HCT116 (cell line): ENCODE data around the gene TRHDE. TPM values are rescaled to one million over a fixed set of nuclear protein-coding genes. Genes with fewer than 3 reads are reported as not detected.

Source experiments
- ATAC-seq: fragments of 200-7000 bp; cut with Tn5 transposase; 2 replicates; pipeline ENCODE4 v1.9.1; 2020; ENCODE audit warnings: mild to moderate bottlenecking, moderate library complexity
- BruUV-seq: library from RNA; stranded (reverse); fragments of 400-500 nt; replicated peaks from 2 replicates; lab custom pipeline; 2021; lab: Mats Ljungman, UMichigan
- CTCF ChIA-PET: fragments of 300-600 bp; sonication (Branson Sonifier 250); formaldehyde crosslinking; loops from one replicate; lab custom pipeline; 2021; ENCODE audit warnings: antibody characterized with exemption; lab: Charles Lee
- POLR2A ChIA-PET: fragments of 300-600, 350-600 bp; sonication (Branson Sonifier 250); formaldehyde crosslinking; loops from one replicate; lab custom pipeline; 2021; ENCODE audit warnings: antibody characterized with exemption; lab: Charles Lee
- RAD21 ChIA-PET, 2 experiments: fragments of 300-600 bp; sonication (Branson Sonifier 250); formaldehyde crosslinking; loops; one replicate each; lab custom pipeline; 2023; ENCODE audit warnings: low total read pairs in 2 of 2; ENCODE audit not compliant: uncharacterized antibody in 2 of 2, unreplicated experiment in 2 of 2, low non-redundant PET in 1 of 2; lab: Charles Lee
- DNase-seq: peaks from one replicate; pipeline ENCODE4 v3.0.0-alpha.2; 2010; ENCODE audit warnings: low read depth, low spot score
- H2AFZ ChIP-seq: fragments of 200-600 bp; shearing (Covaris generic), sonication (generic); 2 replicates; pipeline ENCODE4 v1.6.1; 2017; ENCODE audit warnings: low read depth, mixed run types, mixed read lengths, antibody characterized with exemption, low read length; ENCODE audit not compliant: poor library complexity, severe bottlenecking
- H3K27ac ChIP-seq: 2 replicates; pipeline ENCODE4 v1.5.1; 2012; ENCODE audit warnings: low read depth, low read length
- H3K27me3 ChIP-seq: fragments of 200-600 bp; sonication (generic); 2 replicates; pipeline ENCODE4 v1.6.1; 2016; ENCODE audit warnings: mixed run types, low read length, mixed read lengths; ENCODE audit not compliant: insufficient read depth
- H3K36me3 ChIP-seq, 2 experiments: fragments of 200-500 bp in 1 of 2; fragments of 200-600 bp in 1 of 2; sonication (Bioruptor generic) in 1 of 2; sonication (generic) in 1 of 2; 2 replicates each; pipeline versions ENCODE4 v1.5.1 to v1.6.1; 2014 to 2016; ENCODE audit warnings: low read length in 2 of 2, inconsistent platforms in 1 of 2, mixed read lengths in 1 of 2, mixed run types in 1 of 2; ENCODE audit not compliant: insufficient read depth in 2 of 2, control insufficient read depth in 1 of 2
- H3K4me1 ChIP-seq, 2 experiments: fragments of 200-600 bp in 1 of 2; sonication (generic) in 1 of 2; 2 replicates each; pipeline versions ENCODE4 v1.5.1 to v1.6.1; 2012 to 2017; ENCODE audit warnings: low read length in 2 of 2, inconsistent platforms in 1 of 2, mild to moderate bottlenecking in 1 of 2, mixed read lengths in 1 of 2, mixed run types in 1 of 2, moderate library complexity in 1 of 2; ENCODE audit not compliant: insufficient read depth in 2 of 2, control insufficient read depth in 1 of 2
- H3K4me2 ChIP-seq: fragments of 200-600 bp; sonication (generic); 2 replicates; pipeline ENCODE4 v1.6.1; 2017; ENCODE audit warnings: mixed run types, low read length, mixed read lengths
- H3K4me3 ChIP-seq, 2 experiments: fragments of 200-600 bp in 1 of 2; sonication (generic) in 1 of 2; replicated peaks in 1 of 2; 2 replicates each; pipeline ENCODE4 v1.5.1; 2011 to 2016; ENCODE audit warnings: low read length in 2 of 2, control low read depth in 1 of 2, low read depth in 1 of 2, mild to moderate bottlenecking in 1 of 2, mixed read lengths in 1 of 2, mixed run types in 1 of 2
- H3K79me2 ChIP-seq: fragments of 200-600 bp; sonication (generic); 2 replicates; pipeline ENCODE4 v1.6.1; 2017; ENCODE audit warnings: mild to moderate bottlenecking, mixed run types, low read length, moderate library complexity, mixed read lengths; ENCODE audit not compliant: insufficient read depth
- H3K9ac ChIP-seq: fragments of 200-600 bp; sonication (generic); 2 replicates; pipeline ENCODE4 v1.6.1; 2016; ENCODE audit warnings: low read length, mixed read lengths
- H3K9me2 ChIP-seq: fragments of 200-600 bp; sonication (generic), shearing (Covaris generic); 2 replicates; pipeline ENCODE4 v1.6.1; 2017; ENCODE audit warnings: mixed run types, mild to moderate bottlenecking, moderate library complexity; ENCODE audit not compliant: insufficient read depth
- H3K9me3 ChIP-seq, 2 experiments: fragments of 200-500 bp in 1 of 2; fragments of 200-600 bp in 1 of 2; sonication (Bioruptor generic) in 1 of 2; sonication (generic) in 1 of 2; 2 replicates each; pipeline ENCODE4 v1.6.1; 2014 to 2017; ENCODE audit warnings: low read length in 2 of 2, mixed read lengths in 2 of 2, inconsistent platforms in 1 of 2, low read depth in 1 of 2, mild to moderate bottlenecking in 1 of 2, mixed run types in 1 of 2, moderate library complexity in 1 of 2; ENCODE audit not compliant: control insufficient read depth in 1 of 2, insufficient read depth in 1 of 2
- H4K20me1 ChIP-seq: fragments of 200-600 bp; sonication (generic), shearing (Covaris generic); 2 replicates; pipeline ENCODE4 v1.6.1; 2017; ENCODE audit warnings: mixed run types, mild to moderate bottlenecking, moderate library complexity; ENCODE audit not compliant: insufficient read depth
- CEBPB ChIP-seq: IDR thresholded peaks from 2 replicates; pipeline ENCODE4 v1.6.1; 2012; ENCODE audit warnings: low read depth
- EZH2 ChIP-seq: fragments of 200-600 bp; sonication (generic); IDR thresholded peaks from 2 replicates; pipeline ENCODE4 v1.6.1; 2017; ENCODE audit warnings: antibody characterized with exemption, mixed run types
- POLR2A ChIP-seq: IDR thresholded peaks from 2 replicates; pipeline ENCODE4 v1.7.0; 2011; ENCODE audit warnings: borderline replicate concordance; ENCODE audit not compliant: insufficient read depth, insufficient read length; ENCODE audit errors: extremely low read depth
- ZFX ChIP-seq: fragments of 450-650 bp; IDR thresholded peaks from 2 replicates; pipeline ENCODE4 v1.6.1; 2017
- intact Hi-C: fragments of 100-400 bp; cut with micrococcal nuclease; formaldehyde crosslinking; loops from 2 replicates; pipeline ENCODE4 v1.10.0; 2022
- total RNA-seq: library from RNA; stranded (reverse); gene quantifications from one replicate; pipeline ENCODE4 v1.2.1, GENCODE V29; 2021; ENCODE audit not compliant: unreplicated experiment
- TF ChIP-seq, protein P1 (sequence below), 3 experiments: fragments of 200-600 bp in 1 of 3; sonication (generic) in 1 of 3; IDR thresholded peaks in 2 of 3; conservative IDR thresholded peaks in 1 of 3; 2 replicates each; pipeline ENCODE4 v1.5.1; 2012 to 2017; ENCODE audit warnings: low read depth in 2 of 3, low read length in 2 of 3, antibody characterized with exemption in 1 of 3, borderline replicate concordance in 1 of 3, control low read depth in 1 of 3, mild to moderate bottlenecking in 1 of 3, mixed read lengths in 1 of 3, mixed run types in 1 of 3, moderate library complexity in 1 of 3; ENCODE audit not compliant: insufficient read depth in 1 of 3
- TF ChIP-seq, protein P2 (sequence below): IDR thresholded peaks from 2 replicates; pipeline ENCODE4 v1.6.1; 2012; ENCODE audit warnings: low read depth

Gene TRHDE
- total RNA-seq, 1 experiment from 2014 or later = 2.9 TPM

DNA sequence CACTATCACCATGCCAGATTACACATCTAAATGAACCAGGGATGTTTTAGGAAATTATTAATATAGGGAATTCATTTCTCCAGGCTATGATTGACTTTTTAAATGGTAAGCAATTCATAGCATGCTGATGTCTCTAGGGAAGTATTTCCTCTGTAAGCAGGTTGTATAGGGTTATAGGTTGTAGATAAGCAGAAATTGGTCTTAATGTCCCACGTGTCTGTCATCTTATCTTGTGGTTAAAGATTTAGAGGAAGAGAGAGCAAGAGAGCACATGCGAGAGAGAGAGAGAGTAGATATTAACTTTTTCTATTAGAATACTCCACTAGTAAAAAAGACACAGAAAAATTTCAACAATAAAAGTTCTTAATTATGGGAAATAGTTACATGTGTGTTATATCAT is 32.6 kb downstream of the TRHDE start:
- Histone ChIP-seq H3K36me3 (no peaks in the 10 kb centered on the region), H3K4me2 (no peak overlapping the region), H3K79me2 (no peaks in the 10 kb centered on the region), H2AFZ (no peak overlapping the region), H3K4me1 (no peaks in the 10 kb centered on the region), H3K9ac (no peak overlapping the region), H3K27ac (no peak overlapping the region), H3K9me3 (no peaks in the 10 kb centered on the region), H3K9me2 (no peaks in the 10 kb centered on the region), H3K4me3 (no peak overlapping the region), H3K27me3 (no peaks in the 10 kb centered on the region), H4K20me1 (no peaks in the 10 kb centered on the region)
- intact Hi-C loops = no loop called here
- TF ChIP-seq EZH2 = no peak
- TF ChIP-seq ZFX = no peak
- ChIA-PET RAD21 (no interaction called here), CTCF (no interaction called here), POLR2A (no interaction called here)
- BruUV-seq = no TSS peak
- no peak for ATAC-seq
- no peak for DNase-seq

DNA sequence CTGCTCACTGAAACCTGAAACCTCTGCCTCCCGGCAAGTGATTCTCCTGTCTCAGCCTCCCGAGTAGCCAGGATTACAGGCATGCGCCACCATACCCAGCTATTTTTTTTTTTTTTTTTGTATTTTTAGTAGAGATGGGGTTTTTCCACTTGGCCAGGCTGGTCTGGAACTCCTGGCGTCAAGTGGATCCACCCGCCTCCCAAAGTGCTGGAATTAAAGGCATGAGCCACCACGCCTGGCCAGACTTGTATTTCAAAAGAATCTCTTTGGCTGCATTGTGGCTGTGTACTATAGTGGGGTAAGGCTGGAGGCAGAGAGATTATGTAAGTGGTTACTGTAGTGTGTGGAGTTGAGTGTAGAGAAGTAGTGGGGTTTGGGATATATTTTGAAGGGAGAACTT is 35.1 kb downstream of the TRHDE start:
- Histone ChIP-seq H3K4me1 (no peaks in the 10 kb centered on the region), H3K27me3 (no peaks in the 10 kb centered on the region), H2AFZ (no peak overlapping the region), H3K27ac (no peak overlapping the region), H4K20me1 (no peaks in the 10 kb centered on the region), H3K36me3 (no peaks in the 10 kb centered on the region), H3K9me3 (no peaks in the 10 kb centered on the region), H3K9ac (no peak overlapping the region), H3K4me3 (no peak overlapping the region), H3K79me2 (no peaks in the 10 kb centered on the region), H3K9me2 (no peaks in the 10 kb centered on the region), H3K4me2 (no peak overlapping the region)
- POLR2A ChIA-PET = no interaction called here
- ATAC-seq = no peak
- DNase-seq = no peak
- RAD21 ChIA-PET = no interaction called here
- no TSS peak for BruUV-seq
- CTCF ChIA-PET = no interaction called here
- intact Hi-C loops = no loop called here
- no peak for TF ChIP-seq ZFX
- TF ChIP-seq EZH2 = no peak
- TF ChIP-seq, protein P1, sequence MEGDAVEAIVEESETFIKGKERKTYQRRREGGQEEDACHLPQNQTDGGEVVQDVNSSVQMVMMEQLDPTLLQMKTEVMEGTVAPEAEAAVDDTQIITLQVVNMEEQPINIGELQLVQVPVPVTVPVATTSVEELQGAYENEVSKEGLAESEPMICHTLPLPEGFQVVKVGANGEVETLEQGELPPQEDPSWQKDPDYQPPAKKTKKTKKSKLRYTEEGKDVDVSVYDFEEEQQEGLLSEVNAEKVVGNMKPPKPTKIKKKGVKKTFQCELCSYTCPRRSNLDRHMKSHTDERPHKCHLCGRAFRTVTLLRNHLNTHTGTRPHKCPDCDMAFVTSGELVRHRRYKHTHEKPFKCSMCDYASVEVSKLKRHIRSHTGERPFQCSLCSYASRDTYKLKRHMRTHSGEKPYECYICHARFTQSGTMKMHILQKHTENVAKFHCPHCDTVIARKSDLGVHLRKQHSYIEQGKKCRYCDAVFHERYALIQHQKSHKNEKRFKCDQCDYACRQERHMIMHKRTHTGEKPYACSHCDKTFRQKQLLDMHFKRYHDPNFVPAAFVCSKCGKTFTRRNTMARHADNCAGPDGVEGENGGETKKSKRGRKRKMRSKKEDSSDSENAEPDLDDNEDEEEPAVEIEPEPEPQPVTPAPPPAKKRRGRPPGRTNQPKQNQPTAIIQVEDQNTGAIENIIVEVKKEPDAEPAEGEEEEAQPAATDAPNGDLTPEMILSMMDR (IDR thresholded peaks at IDR 0.05 in 2 of 3, conservative IDR thresholded peaks at IDR 0.05 in 1 of 3; ENCODE audit: borderline replicate concordance in 1 of 3, insufficient read depth in 1 of 3, low read depth in 2 of 3, low read length in 2 of 3) = no peak
- TF ChIP-seq, protein P2, sequence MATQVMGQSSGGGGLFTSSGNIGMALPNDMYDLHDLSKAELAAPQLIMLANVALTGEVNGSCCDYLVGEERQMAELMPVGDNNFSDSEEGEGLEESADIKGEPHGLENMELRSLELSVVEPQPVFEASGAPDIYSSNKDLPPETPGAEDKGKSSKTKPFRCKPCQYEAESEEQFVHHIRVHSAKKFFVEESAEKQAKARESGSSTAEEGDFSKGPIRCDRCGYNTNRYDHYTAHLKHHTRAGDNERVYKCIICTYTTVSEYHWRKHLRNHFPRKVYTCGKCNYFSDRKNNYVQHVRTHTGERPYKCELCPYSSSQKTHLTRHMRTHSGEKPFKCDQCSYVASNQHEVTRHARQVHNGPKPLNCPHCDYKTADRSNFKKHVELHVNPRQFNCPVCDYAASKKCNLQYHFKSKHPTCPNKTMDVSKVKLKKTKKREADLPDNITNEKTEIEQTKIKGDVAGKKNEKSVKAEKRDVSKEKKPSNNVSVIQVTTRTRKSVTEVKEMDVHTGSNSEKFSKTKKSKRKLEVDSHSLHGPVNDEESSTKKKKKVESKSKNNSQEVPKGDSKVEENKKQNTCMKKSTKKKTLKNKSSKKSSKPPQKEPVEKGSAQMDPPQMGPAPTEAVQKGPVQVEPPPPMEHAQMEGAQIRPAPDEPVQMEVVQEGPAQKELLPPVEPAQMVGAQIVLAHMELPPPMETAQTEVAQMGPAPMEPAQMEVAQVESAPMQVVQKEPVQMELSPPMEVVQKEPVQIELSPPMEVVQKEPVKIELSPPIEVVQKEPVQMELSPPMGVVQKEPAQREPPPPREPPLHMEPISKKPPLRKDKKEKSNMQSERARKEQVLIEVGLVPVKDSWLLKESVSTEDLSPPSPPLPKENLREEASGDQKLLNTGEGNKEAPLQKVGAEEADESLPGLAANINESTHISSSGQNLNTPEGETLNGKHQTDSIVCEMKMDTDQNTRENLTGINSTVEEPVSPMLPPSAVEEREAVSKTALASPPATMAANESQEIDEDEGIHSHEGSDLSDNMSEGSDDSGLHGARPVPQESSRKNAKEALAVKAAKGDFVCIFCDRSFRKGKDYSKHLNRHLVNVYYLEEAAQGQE = no peak
- no peak for TF ChIP-seq CEBPB
- TF ChIP-seq POLR2A = no peak
